PFSK-1 (cell line): ENCODE data around the gene DYRK1A. TPM values are rescaled to one million over a fixed set of nuclear protein-coding genes. Genes with fewer than 3 reads are reported as not detected.
A peak's percentile ranks its signal among the peaks of the same experiment; 100 is the strongest.

ENCODE experiments used
- FOXP2 ChIP-seq: optimal IDR thresholded peaks from 2 replicates; pipeline ENCODE3; 2011; ENCODE audit warnings: borderline replicate concordance, control low read depth, inconsistent platforms; ENCODE audit not compliant: insufficient read depth; ENCODE audit errors: extremely low read length, extremely low read depth
- POLR2AphosphoS5 ChIP-seq: IDR thresholded peaks from 2 replicates; pipeline ENCODE4 v1.6.1; 2012; ENCODE audit warnings: low read depth, mild to moderate bottlenecking, control low read depth, low read length, moderate library complexity
- SIN3A ChIP-seq: IDR thresholded peaks from 2 replicates; pipeline ENCODE4 v1.6.1; 2012; ENCODE audit warnings: mild to moderate bottlenecking, low read length, moderate library complexity, borderline replicate concordance; ENCODE audit not compliant: insufficient read depth
- TAF1 ChIP-seq: IDR thresholded peaks from 2 replicates; pipeline ENCODE4 v1.6.1; 2012; ENCODE audit warnings: low read length, control low read depth, borderline replicate concordance; ENCODE audit not compliant: insufficient read depth
- polyA plus RNA-seq: library from polyadenylated mRNA; unstranded; fragments of >200 nt; gene quantifications from one replicate; pipeline ENCODE4 v1.2.1, GENCODE V29; 2012; ENCODE audit warnings: low read depth, missing spikeins; ENCODE audit not compliant: insufficient read length
- TF ChIP-seq, protein P1 (sequence below), 2 experiments: IDR thresholded peaks; 2 replicates each; pipeline versions ENCODE4 v1.6.1 to v1.8.0; 2011 to 2012; ENCODE audit warnings: low read depth in 2 of 2, low read length in 2 of 2, control low read depth in 1 of 2, inconsistent platforms in 1 of 2, mild to moderate bottlenecking in 1 of 2, moderate library complexity in 1 of 2; ENCODE audit not compliant: insufficient read depth in 1 of 2

DYRK1A gene
- 13.4 TPM for polyA plus RNA-seq

DNA sequence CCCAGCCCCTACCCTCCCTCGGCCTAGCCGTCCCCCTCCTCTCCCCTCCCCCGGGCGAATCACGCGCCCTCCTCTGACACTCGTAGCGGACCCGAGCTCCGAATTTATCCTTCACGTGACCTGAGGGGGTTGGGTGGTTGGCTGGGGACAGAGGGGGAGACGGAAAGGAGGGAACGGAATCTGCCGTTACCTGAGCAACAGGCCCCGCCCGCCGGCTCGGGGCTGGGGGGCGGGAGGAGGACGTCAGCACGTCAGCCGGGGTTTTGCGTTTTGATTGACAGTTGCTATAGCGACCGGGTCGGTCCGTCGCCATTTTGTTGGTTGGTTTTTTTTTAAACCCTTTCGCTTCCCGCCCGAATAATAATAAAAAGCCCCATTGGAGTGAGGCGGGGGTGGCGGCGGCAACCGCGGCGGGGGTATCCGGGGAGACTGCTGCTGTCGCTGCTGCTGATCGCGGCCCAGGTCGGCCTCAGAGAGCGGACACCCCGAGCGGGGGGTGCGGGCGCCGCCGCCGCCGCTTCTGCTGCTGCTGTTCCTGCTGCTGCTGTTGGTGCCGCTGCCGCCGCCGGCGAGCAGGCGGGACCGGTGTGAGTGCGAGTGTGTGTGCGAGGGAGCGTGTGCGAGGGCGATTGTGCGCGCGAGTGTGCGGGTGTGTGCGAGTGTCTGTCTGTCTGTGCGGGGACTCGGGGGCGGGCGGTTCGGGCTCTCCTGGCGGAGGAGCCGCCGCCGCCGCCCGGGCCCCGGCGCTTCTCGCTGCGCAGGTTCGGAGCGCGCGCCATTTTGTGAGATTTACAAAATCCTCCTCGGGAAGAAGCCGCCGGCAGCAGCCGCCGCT is at the start of gene DYRK1A:
Gene DYRK1A, plus strand, starts transcription at position 292 of the 835 bp plus-strand sequence. CDS start 53,602 bp downstream, outside the sequence.
- TF ChIP-seq TAF1 (no peak), POLR2AphosphoS5 (peak; percentile 17; the same call in 1 of the 2 replicates), FOXP2 (peak; percentile 42), SIN3A (peak; percentile 25; the same call in 1 of the 2 replicates)
- TF ChIP-seq, protein P1, sequence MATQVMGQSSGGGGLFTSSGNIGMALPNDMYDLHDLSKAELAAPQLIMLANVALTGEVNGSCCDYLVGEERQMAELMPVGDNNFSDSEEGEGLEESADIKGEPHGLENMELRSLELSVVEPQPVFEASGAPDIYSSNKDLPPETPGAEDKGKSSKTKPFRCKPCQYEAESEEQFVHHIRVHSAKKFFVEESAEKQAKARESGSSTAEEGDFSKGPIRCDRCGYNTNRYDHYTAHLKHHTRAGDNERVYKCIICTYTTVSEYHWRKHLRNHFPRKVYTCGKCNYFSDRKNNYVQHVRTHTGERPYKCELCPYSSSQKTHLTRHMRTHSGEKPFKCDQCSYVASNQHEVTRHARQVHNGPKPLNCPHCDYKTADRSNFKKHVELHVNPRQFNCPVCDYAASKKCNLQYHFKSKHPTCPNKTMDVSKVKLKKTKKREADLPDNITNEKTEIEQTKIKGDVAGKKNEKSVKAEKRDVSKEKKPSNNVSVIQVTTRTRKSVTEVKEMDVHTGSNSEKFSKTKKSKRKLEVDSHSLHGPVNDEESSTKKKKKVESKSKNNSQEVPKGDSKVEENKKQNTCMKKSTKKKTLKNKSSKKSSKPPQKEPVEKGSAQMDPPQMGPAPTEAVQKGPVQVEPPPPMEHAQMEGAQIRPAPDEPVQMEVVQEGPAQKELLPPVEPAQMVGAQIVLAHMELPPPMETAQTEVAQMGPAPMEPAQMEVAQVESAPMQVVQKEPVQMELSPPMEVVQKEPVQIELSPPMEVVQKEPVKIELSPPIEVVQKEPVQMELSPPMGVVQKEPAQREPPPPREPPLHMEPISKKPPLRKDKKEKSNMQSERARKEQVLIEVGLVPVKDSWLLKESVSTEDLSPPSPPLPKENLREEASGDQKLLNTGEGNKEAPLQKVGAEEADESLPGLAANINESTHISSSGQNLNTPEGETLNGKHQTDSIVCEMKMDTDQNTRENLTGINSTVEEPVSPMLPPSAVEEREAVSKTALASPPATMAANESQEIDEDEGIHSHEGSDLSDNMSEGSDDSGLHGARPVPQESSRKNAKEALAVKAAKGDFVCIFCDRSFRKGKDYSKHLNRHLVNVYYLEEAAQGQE (IDR thresholded peaks at IDR 0.05; ENCODE audit: insufficient read depth in 1 of 2, low read depth in 2 of 2, low read length in 2 of 2): 0 out of 4 replicates have a peak, but pooled peaks of 1 of the 2 experiments have one; percentile 19

DNA sequence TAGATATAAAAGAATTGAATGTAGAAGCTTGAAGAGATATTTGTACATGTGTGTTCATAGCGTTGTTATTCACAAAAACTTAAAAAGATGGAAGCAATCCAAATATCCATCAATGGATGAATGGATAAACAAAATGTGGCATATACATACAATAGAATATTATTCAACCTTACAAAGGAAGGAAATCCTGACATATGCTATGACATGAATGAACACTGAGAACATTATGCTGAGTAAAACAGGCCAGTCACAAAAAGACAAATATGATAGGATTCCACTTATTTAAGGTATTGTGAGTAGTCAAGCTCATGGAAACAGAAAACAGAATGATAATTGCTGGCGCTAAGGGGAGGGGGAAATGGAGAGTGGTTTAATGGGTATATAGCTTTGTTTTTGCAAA is 47.0 kb upstream of the DYRK1A start:
- TF ChIP-seq SIN3A (no peak), TAF1 (no peak), POLR2AphosphoS5 (no peak), FOXP2 (no peak)
- TF ChIP-seq, protein P1 (IDR thresholded peaks at IDR 0.05; ENCODE audit: insufficient read depth in 1 of 2, low read depth in 2 of 2, low read length in 2 of 2): no peak

DNA sequence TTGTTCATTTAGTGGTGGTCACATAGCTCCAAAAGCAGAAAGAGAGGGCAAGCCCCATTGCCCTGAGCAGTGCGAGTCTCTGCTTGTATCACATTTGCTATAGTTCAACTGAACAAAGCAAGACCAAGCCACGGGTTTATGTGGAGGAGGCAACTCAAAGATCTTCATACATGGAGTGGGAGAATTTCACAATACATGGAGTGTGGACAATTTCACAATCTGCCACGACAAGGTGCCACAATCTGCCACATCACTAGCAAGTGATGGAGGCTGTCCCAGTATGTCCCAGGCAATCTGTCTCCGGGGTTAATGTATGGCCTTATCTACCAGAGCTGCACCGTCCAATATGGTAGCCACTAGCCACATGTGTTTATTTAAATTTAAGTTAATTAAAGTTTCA is 44.5 kb upstream of the DYRK1A start:
- TF ChIP-seq POLR2AphosphoS5: no peak
- no peak for TF ChIP-seq TAF1
- no peak for TF ChIP-seq FOXP2
- no peak for TF ChIP-seq SIN3A
- TF ChIP-seq, protein P1 (IDR thresholded peaks at IDR 0.05; ENCODE audit: insufficient read depth in 1 of 2, low read depth in 2 of 2, low read length in 2 of 2): no peak

DNA sequence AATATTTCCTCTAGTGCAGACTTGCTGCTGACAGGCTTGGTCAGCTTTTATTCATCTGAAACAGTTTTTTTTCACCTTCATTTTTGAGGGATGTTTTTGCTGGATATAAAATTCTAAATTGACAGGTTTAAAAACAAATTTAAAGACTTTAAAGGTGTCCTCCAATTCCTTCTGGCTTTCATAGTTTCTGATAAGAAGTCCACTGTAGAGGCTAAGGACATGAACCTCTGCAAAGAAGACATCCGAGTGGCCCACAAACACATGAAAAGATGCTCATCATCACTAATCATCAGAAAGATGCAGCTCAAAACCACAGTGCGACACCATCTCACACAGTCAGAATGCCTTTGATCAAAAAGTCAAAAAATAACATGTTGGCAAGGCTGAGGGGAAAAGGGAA is 42.0 kb upstream of the DYRK1A start:
- TF ChIP-seq TAF1: no peak
- no peak for TF ChIP-seq FOXP2
- TF ChIP-seq POLR2AphosphoS5: no peak
- TF ChIP-seq, protein P1 (IDR thresholded peaks at IDR 0.05; ENCODE audit: insufficient read depth in 1 of 2, low read depth in 2 of 2, low read length in 2 of 2): no peak
- no peak for TF ChIP-seq SIN3A
